GM12875 (cell line): ENCODE measurements around the gene VTI1A.

Experiments used
- H3K4me3 ChIP-seq: one replicate; pipeline ENCODE4 v1.5.1; 2011; ENCODE audit warnings: low read depth, low read length, control low read depth
- TF ChIP-seq, protein P1 (sequence below): IDR thresholded peaks from 2 replicates; pipeline ENCODE4 v1.5.1; 2011; ENCODE audit warnings: low read depth, mild to moderate bottlenecking, control low read depth, inconsistent platforms, low read length, moderate library complexity, borderline replicate concordance; ENCODE audit not compliant: insufficient read depth

VTI1A gene

DNA sequence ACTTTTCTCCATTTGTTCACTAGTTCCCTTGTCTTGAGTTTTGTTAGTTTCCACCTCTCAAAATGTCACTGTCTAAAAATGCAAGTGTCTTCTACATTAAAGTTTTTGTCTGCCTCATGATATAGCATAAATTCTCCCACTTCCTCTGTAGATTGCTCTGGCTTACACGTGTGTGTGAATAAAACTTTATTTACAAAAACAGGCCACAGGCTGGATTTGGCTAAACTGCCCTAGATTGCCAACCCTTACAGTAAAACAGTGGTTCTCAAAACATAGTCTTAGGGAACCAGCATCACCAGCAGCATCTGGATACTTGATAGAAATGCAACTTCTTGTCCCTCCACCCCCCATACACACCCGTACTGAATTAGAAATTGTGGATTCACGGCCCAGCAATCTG, 207.8 kb downstream of the VTI1A start:
- TF ChIP-seq, protein P1, sequence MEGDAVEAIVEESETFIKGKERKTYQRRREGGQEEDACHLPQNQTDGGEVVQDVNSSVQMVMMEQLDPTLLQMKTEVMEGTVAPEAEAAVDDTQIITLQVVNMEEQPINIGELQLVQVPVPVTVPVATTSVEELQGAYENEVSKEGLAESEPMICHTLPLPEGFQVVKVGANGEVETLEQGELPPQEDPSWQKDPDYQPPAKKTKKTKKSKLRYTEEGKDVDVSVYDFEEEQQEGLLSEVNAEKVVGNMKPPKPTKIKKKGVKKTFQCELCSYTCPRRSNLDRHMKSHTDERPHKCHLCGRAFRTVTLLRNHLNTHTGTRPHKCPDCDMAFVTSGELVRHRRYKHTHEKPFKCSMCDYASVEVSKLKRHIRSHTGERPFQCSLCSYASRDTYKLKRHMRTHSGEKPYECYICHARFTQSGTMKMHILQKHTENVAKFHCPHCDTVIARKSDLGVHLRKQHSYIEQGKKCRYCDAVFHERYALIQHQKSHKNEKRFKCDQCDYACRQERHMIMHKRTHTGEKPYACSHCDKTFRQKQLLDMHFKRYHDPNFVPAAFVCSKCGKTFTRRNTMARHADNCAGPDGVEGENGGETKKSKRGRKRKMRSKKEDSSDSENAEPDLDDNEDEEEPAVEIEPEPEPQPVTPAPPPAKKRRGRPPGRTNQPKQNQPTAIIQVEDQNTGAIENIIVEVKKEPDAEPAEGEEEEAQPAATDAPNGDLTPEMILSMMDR = no peak
- no peak overlapping the region for H3K4me3 ChIP-seq

DNA sequence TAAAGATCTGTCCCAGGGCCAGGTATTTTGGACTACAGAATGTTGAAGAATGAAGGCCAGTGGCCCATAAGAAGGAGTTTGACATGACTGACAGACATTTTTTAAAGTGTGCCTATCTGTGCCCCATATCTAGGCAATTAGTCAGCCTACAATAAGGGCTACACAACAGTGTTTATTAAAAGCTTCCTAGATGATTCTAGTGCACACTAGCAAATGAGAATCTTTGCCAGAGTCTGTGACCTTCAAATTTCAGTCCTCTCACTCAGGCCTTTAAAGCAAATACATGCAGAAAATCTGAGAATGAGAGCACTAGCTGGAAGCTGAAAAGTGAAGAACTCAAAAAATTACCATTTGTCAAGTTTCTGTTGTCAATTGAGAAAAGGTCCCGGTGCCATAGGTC, 208.7 kb downstream of the VTI1A start:
- no peak overlapping the region for H3K4me3 ChIP-seq

DNA sequence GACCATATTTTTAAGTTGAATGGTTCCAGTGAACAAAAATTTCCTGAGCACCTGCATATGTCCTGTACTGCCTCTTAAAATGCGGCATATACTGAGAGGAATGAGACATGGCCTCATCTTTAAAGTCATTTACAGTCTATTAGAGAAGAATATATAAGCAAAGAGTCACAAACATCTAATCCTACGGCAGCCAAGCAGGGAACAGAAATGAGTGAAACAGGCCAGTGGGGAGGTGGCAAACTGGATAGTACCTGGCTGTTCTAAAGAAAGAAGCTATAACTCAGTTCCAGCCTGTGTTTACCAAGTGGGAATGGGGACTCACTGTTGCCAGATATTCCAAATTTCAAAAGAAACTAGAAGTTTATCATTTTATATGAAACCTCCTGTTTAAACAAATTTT, 211.4 kb downstream of the VTI1A start:
- TF ChIP-seq, protein P1 = no peak
- no peak overlapping the region for H3K4me3 ChIP-seq

More for the DNA sequence above, 208.7 kb downstream of the VTI1A start:
- TF ChIP-seq, protein P1 = no peak

DNA sequence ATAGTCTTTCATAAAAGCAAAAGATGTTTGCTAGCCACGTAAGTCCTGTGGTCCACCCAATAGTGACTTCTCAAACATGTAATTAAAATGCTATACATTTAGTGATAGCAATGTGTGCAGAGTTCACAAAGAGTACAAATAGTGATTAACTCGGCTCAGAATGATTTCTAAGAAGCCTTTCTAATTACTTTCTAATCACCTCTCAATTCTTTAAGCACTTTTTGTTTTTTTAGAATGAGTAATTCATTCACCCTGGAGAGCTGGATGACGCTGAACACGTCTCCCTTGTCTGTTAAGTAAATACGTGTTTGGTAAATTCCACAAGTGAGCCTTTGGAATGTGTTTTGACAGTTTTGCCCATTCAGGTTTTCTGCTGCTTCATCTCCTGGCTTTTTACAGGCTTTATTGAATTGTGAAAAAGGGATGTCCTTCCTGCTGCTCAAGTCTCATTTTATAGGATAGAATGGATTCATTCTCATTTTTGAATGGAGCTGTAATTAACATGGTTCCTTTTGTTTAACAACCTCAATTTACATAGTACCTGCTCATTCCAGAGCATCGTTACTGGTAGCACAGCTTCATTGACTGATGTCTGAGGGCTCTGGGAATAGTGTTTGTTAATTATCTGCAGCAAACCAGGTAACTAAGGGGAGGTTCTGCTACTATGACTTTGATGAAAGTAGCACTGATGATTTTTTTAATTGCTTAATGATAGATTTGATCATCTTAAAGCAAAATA, 212.1 kb downstream of the VTI1A start:
- no peak overlapping the region for H3K4me3 ChIP-seq
- TF ChIP-seq, protein P1 = no peak

DNA sequence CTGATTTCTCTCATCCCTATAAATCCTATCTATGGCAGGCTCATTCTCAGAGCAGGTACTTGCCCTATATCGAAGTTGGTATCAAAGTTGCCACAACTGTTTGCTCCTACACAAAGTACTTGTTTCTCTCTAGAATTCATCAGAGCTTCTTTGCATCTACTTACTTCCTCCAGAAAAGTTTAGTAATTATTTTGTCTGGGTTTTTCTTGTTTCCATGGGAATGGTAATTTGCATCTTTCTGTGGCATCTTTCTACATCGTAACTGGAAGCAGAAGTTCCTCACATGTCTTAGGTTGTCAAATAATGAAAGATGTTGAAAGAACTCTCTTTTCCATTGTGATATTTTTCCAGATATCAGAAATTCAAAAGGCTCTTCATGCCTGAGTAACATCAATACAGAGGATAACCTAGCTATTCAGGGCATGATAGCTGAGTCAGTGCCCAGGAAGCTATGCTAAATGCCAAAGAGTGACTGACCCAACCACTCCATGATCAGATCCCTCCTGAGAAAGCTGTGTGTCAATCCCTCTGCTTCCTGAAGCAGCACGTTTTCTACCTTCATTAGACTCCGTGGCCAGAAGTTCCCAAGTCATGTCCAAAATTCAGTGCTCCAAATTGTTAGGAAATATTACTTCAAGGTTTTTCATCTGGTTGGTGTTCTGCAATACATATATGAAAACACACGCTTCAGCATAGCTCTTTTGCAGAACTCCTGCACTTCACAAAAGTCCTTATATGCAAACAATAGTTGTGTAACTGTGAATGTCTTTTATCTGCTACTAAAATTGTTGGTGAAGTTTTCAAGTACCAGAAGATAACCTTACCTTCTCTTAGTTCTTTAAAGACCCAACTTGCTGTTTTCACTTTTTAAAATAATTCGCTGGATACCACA, 216.5 kb downstream of the VTI1A start:
- TF ChIP-seq, protein P1 = no peak

DNA sequence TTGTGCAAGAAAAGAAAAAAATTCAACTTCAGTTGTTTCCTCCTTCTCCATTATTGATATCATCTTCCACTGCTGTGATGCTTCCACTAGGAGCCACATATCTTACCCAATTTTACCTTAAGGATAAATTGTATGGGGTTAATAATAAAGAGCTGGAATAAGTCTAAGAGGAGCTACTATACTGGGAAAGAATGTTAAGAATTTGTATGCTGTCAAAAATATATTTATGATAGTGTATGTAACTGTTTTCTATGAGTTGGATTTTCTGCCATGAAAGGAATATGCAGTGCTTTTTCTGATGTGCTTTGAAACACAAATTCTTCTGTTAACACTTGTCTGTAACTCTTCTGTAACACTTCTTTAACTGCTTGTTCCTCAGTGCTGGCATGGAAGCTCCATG, 219.1 kb downstream of the VTI1A start:
- TF ChIP-seq, protein P1 = no peak
- H3K4me3 ChIP-seq = no peak overlapping the region

More for the DNA sequence above, 216.5 kb downstream of the VTI1A start:
- no peak overlapping the region for H3K4me3 ChIP-seq
